Limb (tissue), 2 donors: ENCODE measurements around the gene CCDC50.

Source experiments
- DNase-seq, 2 donors: peaks; one replicate each; pipeline ENCODE4 v3.0.0-alpha.2; 2016; ENCODE audit errors: extremely low spot score in 2 of 2

Gene CCDC50

DNA sequence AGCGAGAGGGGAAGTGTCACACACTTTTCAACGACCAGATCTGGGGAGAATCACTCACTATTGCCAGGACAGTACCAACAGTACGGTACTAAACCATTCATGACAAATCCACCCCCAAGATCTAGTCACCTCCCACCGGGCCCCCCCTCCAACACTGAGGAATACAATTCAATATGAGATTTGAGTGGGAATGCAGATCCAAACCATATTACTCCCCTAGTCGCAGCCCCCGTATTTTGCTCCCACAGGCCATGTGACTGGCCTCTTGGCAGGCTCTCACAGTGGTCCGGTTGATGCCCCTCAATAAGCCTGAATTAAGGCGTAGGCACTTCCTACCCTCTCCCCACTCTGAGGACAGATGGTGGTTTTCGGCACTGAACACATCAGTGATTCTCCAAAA, 86.4 kb downstream of the CCDC50 start:
- DNase-seq, result no peak

DNA sequence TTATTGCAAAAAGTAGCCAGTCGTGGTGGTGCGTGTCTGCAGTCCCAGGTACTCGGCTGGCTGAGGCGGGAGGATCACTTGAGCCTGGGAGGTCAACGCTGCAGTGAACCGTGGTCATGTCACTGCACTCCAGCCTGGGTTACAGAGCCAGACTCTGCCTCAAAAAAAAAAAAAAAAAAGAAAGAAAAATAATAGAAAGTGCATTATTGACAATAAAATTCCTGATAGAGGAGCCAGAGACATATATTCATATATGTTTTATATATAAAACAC, 88.2 kb downstream of the CCDC50 start:
- DNase-seq, result no peak

DNA sequence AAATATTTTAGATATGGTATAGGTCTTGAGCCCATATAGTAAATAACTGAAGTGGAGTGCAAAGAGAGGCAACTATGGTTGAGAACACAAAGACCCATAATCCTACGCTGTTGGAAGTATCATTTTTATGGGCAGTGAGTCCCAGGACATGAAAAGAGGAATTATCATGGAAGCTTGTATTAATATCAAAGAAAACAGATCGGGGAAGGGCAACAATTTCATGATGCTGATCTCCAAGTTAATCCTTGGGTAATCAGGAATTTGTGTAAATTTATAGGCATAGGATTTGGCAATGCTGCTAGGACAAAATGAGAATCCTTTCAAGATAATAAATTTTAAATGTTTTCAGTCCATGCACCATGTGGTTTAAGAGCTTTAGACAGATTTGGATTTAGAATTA, 91.6 kb downstream of the CCDC50 start:
- DNase-seq, result no peak

DNA sequence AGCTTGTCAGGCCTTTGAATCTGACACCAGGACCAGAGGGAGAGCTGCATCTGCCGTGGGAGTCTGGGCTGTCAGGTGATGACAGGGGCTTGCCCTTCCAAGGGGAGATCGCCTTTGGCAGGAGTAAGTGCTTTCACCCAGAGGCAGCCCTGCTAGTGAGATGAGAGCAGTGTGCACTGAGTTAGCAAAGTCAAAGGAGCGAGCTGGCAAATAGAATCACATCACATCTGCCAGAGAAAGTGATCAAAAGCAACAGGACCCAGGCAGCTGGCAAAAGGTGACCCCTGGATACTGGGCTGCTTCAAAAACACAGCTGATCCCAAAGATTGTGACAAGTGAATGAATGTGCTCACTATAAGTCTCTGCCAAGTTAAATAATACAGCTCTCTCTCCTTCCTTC, 95.7 kb downstream of the CCDC50 start:
- no peak for DNase-seq

DNA sequence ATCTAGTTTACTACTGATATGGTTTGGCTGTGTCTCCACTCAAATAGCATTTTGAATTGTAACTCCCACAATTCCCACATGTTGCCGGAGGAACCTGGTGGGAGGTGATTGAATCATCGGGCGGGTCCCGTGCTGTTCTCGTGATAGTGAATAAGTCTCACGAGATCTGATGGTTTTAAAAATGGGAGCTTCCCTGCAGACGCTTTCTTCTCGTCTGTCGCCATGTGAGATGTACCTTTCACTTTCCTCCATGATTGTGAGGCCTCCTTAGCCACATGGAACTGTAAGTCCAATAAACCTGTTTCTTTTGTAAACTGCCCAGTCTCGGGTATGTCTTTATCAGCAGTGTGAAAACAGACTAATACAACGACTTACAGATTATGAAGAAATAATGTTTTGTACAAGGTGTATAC, 96.1 kb downstream of the CCDC50 start:
- DNase-seq, result no peak

DNA sequence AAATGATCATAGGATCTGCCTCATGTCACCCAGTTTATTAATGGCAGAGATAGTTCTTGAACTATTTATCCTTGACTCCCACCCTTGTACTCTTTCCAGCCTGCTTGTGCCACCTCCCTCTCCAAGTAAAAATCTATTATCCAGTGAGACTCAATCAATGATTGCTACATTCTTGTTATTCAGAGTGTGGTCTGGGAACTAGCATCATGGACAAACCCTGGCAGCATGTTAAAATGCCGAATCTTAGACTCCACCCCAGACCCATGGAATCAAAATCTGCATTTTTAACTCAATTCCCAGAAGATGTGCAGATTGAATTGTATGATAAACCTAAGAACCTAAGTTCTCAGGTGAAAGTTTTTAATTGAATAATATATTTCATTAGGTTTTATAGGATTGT, 97.1 kb downstream of the CCDC50 start:
- DNase-seq, result no peak

DNA sequence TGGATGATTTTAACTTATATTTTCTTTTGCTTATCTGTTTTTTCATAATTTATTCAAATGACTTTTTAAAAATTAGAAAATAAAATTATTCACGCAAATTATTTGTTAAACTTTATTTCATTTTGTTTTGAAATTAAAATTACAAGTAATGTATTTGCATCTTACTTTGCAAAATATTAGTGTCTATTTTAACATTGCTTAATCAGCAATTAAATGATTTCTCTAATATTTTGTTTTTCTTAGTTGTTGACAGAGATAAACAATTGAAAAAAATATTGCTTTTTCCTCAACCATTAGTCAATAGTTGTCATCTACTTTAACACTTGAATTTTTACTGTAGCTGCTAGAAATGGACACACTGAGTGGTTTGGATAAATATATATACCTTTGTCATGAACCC, 99.0 kb downstream of the CCDC50 start:
- DNase-seq, result no peak

DNA sequence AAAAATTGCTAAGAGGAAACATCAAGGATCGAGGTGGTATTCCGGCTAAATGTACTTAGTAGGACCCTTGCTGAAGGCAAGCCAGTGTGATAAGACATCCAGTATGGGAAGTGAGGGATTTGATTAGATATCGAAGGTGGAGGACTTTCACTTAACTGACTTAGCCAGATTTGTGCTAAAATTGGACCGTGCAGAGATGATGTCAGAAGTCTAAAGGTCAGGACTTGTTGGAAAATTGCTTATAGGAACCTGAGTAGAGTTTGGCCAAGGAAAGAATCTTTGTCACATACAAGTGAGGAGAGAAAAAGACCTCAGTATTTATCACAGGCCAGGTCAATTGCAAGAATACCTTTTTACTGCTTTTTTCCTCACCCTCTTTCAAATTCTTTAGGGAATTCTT, 100.9 kb downstream of the CCDC50 start:
- DNase-seq, result no peak

DNA sequence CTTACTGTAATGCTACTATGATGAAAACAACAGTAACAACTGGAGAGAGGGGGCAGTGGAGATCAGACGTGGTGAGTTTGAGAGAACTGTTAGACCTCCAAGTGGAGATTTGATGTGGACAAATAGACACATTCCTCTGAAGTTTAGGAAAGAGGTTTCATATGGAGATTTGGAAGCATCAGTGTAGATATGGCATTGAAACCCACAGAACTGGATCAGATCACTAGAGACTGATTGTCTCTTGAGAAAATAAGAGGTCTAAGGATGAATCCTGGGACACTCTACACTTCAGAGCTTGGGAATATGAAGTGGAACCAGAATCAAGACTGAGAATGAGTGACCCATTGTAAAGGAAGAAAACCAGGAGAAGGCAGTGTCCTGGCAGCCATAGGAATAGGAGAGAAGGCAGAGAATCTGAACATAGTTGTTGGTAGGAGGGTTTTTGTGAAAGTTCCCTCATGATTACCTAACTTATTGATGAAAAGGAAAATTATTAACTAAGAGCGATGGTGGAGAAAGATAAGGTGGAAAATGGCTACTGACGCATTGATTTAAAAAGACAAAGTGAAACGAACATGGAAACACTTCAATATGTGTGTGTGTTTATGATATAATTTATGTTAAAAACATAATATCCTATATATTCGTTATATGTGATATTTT, 102.1 kb downstream of the CCDC50 start:
- DNase-seq, result no peak

DNA sequence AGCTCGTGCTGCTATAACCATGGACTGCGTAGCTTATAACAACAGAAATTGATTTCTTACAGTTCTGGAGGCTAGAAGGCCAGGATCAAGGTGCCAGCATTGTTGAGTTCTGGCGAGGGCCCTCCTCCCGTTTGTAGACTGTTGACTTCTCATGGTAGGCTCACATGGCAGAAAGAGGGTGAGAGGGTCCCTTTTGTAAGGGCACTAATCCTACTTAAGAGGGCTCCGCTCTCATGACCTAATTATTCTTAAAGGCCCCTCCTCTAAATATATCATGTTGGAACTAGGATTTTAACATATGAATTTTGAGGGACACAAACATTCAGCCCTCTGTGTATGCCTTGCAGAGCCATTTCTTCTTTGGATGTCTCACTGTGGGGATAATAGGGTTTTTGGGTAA, 103.0 kb downstream of the CCDC50 start:
- DNase-seq, result no peak

DNA sequence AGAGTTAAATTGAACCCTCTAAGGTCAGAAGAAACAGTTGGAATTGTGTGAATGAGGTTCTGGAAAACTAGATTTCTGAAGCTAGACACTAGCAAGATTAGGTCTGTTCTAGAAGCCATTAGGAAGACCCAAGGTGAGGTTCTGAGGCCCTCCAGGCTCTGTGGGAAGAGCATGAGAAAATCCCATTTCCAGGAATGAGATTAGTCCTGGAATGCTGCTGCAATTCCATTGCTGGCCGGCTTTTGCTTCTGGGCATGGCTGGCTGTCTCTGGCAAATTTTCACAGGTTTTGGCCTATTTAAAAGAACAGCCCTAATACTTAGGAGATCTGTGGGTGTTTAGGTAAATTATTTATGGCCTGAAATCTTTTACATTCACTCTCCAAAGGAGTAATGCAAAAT, 104.8 kb downstream of the CCDC50 start:
- DNase-seq, result no peak

DNA sequence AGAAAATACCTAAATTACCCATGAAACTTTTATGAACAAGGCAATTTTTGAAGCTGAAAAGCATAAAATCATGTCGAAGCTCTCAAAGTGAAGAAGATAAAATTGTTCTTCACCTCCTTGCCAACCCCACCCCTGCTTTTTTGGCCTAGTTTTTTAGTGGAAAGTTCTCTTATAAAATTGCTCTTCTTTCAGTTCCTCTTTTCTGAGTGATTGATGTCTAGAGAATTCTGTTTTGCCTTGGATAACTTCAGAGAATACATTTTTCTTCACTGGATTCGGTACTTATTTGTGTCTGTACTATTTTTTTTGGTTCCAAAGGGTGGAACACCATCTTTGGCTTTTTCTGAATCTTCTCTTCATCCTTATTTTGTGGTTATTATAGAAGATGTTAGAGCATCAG, 106.8 kb downstream of the CCDC50 start:
- no peak for DNase-seq

DNA sequence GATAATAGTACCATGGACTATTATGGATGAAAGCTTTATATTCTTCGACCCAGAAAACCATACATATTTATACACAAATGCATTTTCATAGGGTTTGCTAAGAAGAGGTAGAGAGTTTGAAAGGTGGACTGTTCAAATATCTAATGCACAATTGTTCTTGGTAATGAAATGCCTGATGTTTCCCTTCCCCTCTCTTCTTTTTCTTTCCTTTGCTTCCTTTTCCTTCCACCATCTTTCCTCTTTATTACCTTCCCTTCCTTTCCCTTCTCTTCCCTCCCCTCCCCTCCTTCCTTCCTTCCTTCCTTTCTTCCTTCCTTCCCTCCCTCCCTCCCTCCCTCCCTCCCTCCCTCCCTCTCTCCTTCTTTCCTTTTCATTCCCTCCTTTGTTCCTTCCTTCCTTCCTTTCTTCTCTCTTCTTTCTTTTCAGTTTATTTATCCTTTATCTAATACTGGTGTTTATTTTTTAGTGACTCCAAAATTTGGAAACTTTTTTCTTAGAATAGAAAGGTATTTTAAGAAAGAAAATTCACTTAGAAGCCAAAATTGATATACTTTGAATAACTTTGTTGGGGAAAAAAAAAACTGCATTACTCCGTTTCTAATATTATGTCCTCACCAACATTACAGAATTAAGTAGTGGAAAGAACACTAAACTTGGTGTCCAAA, 109.1 kb downstream of the CCDC50 start:
- DNase-seq, result no peak

DNA sequence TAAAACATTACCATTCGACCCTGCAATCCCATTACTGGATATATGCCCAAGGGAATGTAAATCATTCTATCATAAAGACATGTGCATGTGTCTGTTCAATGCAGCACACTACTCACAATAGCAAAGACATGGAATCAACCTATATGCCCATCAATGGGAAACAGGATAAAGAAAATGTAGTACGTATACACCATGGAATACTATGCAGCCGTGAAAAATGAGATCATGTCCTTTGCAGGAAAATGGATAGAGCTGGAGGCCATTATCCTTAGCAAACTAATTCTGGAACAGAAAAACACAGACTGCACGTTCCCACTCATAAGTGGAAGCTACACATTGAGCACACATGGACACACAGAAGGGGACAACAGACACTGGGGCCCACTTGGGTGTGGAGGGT, 111.3 kb downstream of the CCDC50 start:
- no peak for DNase-seq

DNA sequence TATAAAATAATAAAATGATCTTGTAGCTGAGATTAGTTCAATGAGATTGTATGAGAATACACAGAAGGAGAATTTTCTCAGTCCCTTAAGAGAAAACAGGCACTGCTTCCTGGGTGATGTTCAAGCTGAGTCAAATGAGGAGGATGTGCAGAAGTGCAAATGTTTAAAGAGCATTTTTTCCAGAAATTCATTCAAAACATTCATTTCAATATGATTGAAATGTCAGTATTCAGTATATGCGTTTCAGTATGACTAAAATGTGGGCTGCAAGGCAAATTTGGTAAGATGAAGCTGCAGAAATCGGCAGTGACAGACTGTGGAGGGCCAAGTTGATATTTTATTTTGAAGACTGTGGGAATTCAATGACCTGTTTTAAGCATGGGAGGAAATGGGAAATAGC, 112.5 kb downstream of the CCDC50 start:
- DNase-seq, result no peak

DNA sequence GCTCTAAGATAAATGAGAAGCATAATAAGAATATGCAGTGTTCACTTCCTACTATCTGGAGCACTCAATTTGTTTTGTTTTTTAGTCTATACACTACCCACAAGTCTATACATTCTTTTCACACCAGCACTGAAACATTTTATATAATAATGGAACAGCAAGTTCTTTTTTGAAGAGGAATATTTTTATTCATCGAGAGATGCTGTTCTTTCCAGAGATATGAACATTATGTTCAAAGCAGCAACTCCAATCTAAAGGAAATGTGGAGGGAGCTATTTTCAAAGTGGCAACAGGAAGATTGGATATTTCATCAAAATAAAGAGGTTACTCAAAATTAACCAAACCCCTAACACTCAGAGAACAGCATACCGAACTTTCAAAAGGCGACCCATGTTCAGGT, 115.4 kb downstream of the CCDC50 start:
- no peak for DNase-seq
